Measurements from ENCODE around the gene TFCP2.

TFCP2 gene

DNA sequence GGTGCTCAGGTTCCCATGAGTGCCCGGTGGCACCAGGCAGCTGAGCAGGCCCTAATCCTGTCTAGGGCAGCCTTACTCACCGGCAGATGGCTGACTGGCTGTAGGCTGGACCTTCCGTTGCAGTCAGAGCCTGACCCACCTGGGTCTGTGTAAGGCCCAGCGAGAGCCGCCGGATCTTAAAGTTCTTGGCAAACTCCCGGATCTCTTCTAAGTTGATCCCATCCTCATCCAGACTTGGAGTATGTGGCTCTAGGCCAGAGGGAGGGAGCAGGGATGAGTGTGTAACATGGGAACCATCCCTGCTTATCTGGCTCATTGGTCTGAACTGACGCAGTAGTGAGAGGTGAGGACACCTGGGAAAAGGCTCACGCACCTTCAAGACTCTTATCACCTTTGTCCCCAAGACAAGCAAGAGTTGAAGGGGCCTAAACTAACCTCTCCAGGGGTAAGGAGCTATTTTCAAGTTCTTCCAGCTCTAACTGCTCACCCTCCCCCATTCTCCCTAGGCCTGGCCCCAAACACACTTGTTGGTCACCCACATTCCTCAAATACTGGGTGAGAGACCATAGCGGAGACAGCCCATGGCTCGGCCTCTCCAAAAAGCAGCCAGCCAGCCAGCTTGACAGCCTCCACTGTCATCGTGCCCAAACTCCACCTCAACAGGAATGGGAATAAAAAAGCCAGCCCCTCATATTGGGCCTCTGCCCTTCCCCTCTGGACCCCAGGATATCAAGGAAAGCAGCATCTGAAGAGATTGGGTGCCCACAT, 18.8 kb upstream of the TFCP2 start:
- Histone ChIP-seq H4K20me1 (ENCODE audit: insufficient read depth, low read length) (no peaks in the 10 kb centered on the region), H3K27ac (ENCODE audit: low read length) (no peak overlapping the region), H3K9me3 (replicated peaks; ENCODE audit: insufficient read depth, low read length) (no peaks in the 10 kb centered on the region), H3K79me2 (ENCODE audit: low read length) (no peaks in the 10 kb centered on the region), H2AFZ (ENCODE audit: low read length) (no peak overlapping the region), H3K36me3 (replicated peaks; ENCODE audit: insufficient read depth, low read length) (no peaks in the 10 kb centered on the region), H3K4me3 (ENCODE audit: low read length) (no peak overlapping the region), H3F3A (ENCODE audit: insufficient read depth, low read length) (no peaks in the 10 kb centered on the region), H3K4me2 (ENCODE audit: low read depth, low read length) (no peak overlapping the region), H3K9ac (ENCODE audit: low read length) (no peak overlapping the region), H3K9me2 (replicated peaks; ENCODE audit: insufficient read depth, low read length) (no peaks in the 10 kb centered on the region), H3K27me3 (replicated peaks; ENCODE audit: insufficient read depth, low read length) (no peaks in the 10 kb centered on the region), H3K4me1 (ENCODE audit: low read length) (peaks cover 11% of the 10 kb centered on the region)
- no peak for TF ChIP-seq EZH2 (optimal IDR thresholded peaks at IDR 0.05; ENCODE audit: low read depth, low read length)
- no peak for TF ChIP-seq EZH2phosphoT487 (IDR thresholded peaks at IDR 0.05; ENCODE audit: low read length)
- TF ChIP-seq, protein P1, sequence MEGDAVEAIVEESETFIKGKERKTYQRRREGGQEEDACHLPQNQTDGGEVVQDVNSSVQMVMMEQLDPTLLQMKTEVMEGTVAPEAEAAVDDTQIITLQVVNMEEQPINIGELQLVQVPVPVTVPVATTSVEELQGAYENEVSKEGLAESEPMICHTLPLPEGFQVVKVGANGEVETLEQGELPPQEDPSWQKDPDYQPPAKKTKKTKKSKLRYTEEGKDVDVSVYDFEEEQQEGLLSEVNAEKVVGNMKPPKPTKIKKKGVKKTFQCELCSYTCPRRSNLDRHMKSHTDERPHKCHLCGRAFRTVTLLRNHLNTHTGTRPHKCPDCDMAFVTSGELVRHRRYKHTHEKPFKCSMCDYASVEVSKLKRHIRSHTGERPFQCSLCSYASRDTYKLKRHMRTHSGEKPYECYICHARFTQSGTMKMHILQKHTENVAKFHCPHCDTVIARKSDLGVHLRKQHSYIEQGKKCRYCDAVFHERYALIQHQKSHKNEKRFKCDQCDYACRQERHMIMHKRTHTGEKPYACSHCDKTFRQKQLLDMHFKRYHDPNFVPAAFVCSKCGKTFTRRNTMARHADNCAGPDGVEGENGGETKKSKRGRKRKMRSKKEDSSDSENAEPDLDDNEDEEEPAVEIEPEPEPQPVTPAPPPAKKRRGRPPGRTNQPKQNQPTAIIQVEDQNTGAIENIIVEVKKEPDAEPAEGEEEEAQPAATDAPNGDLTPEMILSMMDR (IDR thresholded peaks at IDR 0.05; ENCODE audit: low read length) = no peak
- no peak for DNase-seq

DNA sequence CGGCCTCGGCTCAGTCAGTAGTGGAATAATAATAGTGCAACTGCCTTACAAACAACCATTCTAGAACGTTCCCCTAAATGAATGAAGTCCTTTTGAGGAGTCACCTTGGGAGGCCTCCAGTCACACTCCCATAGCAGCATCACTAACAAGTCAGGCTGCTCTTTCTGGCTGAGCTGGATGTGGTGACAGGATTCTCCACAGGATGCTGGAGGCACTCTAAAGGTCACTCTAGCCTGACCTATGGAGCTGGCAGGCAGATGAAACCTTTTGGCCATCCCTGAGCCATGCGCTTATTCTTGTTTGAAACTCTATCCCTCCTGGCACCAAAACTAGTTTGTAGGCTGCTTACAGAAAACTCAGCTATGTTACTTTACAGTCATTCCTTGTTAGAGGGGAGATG, 17.9 kb upstream of the TFCP2 start:
- H3F3A ChIP-seq (ENCODE audit: insufficient read depth, low read length) = no peaks in the 10 kb centered on the region
- H3K9me3 ChIP-seq (replicated peaks; ENCODE audit: insufficient read depth, low read length) = no peaks in the 10 kb centered on the region

DNA sequence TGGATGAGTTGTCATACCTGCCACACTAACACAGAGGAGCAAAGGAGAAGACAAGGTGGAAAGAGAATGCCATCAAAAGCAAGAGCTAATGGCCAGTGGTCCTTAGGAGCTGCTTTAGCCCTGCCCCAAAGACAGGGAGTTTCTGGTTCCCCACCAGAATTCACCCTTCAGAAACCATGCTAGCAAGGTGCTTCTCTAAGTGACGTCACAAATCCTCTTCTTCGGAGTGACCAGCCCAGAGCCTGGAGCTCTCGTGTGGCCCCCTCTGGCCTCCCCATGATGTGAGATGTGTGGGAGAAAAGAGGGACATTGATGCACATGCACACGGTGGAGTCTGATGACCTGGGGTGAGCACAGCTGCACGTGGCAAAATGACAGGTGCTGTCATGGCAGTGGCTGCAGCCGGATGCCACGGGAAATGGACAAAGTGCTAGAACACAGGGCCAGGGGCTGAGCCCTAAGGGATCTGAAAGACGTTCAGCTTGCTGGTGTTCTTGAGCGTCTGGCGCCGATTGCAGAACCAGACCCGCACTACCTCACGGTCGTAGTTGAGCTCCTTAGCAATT, 16.9 kb upstream of the TFCP2 start:
- H3K27ac ChIP-seq (ENCODE audit: low read length) = no peak overlapping the region

More for the DNA sequence above, 17.9 kb upstream of the TFCP2 start:
- Histone ChIP-seq H3K9ac (ENCODE audit: low read length) (no peak overlapping the region), H3K27me3 (replicated peaks; ENCODE audit: insufficient read depth, low read length) (no peaks in the 10 kb centered on the region), H3K36me3 (replicated peaks; ENCODE audit: insufficient read depth, low read length) (no peaks in the 10 kb centered on the region), H3K79me2 (ENCODE audit: low read length) (no peaks in the 10 kb centered on the region), H3K4me3 (ENCODE audit: low read length) (no peak overlapping the region), H3K4me2 (ENCODE audit: low read depth, low read length) (no peak overlapping the region), H3K9me2 (replicated peaks; ENCODE audit: insufficient read depth, low read length) (no peaks in the 10 kb centered on the region), H3K4me1 (ENCODE audit: low read length) (peaks cover 11% of the 10 kb centered on the region), H3K27ac (ENCODE audit: low read length) (no peak overlapping the region), H2AFZ (ENCODE audit: low read length) (no peak overlapping the region), H4K20me1 (ENCODE audit: insufficient read depth, low read length) (no peaks in the 10 kb centered on the region)
- TF ChIP-seq, protein P1 (IDR thresholded peaks at IDR 0.05; ENCODE audit: low read length) = no peak
- TF ChIP-seq EZH2 (optimal IDR thresholded peaks at IDR 0.05; ENCODE audit: low read depth, low read length) (no peak), EZH2phosphoT487 (IDR thresholded peaks at IDR 0.05; ENCODE audit: low read length) (no peak)
- no peak for DNase-seq

More for the DNA sequence above, 16.9 kb upstream of the TFCP2 start:
- DNase-seq = no peak
- H3F3A ChIP-seq (ENCODE audit: insufficient read depth, low read length) = no peaks in the 10 kb centered on the region
- no peak overlapping the region for H3K9ac ChIP-seq (ENCODE audit: low read length)
- H3K4me2 ChIP-seq (ENCODE audit: low read depth, low read length) = no peak overlapping the region
- no peak overlapping the region for H2AFZ ChIP-seq (ENCODE audit: low read length)
- TF ChIP-seq, protein P1 (IDR thresholded peaks at IDR 0.05; ENCODE audit: low read length) = no peak
- TF ChIP-seq EZH2phosphoT487 (IDR thresholded peaks at IDR 0.05; ENCODE audit: low read length) (no peak), EZH2 (optimal IDR thresholded peaks at IDR 0.05; ENCODE audit: low read depth, low read length) (no peak)
- H3K27me3 ChIP-seq (replicated peaks; ENCODE audit: insufficient read depth, low read length) = no peaks in the 10 kb centered on the region
- no peaks in the 10 kb centered on the region for H4K20me1 ChIP-seq (ENCODE audit: insufficient read depth, low read length)
- H3K9me3 ChIP-seq (replicated peaks; ENCODE audit: insufficient read depth, low read length) = no peaks in the 10 kb centered on the region
- no peaks in the 10 kb centered on the region for H3K79me2 ChIP-seq (ENCODE audit: low read length)
- no peaks in the 10 kb centered on the region for H3K36me3 ChIP-seq (replicated peaks; ENCODE audit: insufficient read depth, low read length)
- H3K4me3 ChIP-seq (ENCODE audit: low read length) = no peak overlapping the region
- H3K4me1 ChIP-seq (ENCODE audit: low read length) = peaks cover 11% of the 10 kb centered on the region
- H3K9me2 ChIP-seq (replicated peaks; ENCODE audit: insufficient read depth, low read length) = no peaks in the 10 kb centered on the region

Data from MM.1S (cell line).